Gastrocnemius medialis (tissue), 4 donors: Measurements from ENCODE around the gene LMO3. TPM values are rescaled to one million over a fixed set of nuclear protein-coding genes. Genes with fewer than 3 reads are reported as not detected.

Experiments
- ATAC-seq, 2 donors: fragments of 150-250 bp; one replicate each; pipeline ENCODE4 v1.9.1; 2016
- DNase-seq, 2 donors: peaks; one replicate each; pipeline ENCODE4 v3.0.0-alpha.2; 2019
- H3K27ac ChIP-seq, 4 donors: fragments of 200-600 bp; sonication (generic); 1 replicate in 1 of 4; 2 replicates in 3 of 4; pipeline ENCODE4 v1.5.1; 2016 to 2018; ENCODE audit warnings: mild to moderate bottlenecking in 2 of 4, moderate library complexity in 1 of 4
- H3K27me3 ChIP-seq, 3 donors: fragments of 200-600 bp; sonication (generic) in 2 of 3; 1 replicate in 1 of 3; 2 replicates in 2 of 3; pipeline versions ENCODE4 v1.5.1 to v1.6.0; 2016 to 2019; ENCODE audit warnings: mild to moderate bottlenecking in 1 of 3, moderate library complexity in 1 of 3
- H3K36me3 ChIP-seq, 2 donors: fragments of 200-600 bp; sonication (generic) in 1 of 2; one replicate each; pipeline ENCODE4 v1.5.1; 2017 to 2018
- H3K4me1 ChIP-seq, 2 donors: fragments of 200-600 bp; sonication (generic) in 1 of 2; one replicate each; pipeline ENCODE4 v1.5.1; 2016 to 2017; ENCODE audit warnings: mild to moderate bottlenecking in 2 of 2
- H3K4me3 ChIP-seq, 4 donors: fragments of 200-600 bp; sonication (generic) in 3 of 4; 1 replicate in 1 of 4; 2 replicates in 3 of 4; pipeline ENCODE4 v1.5.1; 2016 to 2019; ENCODE audit warnings: mild to moderate bottlenecking in 2 of 4
- H3K9me3 ChIP-seq, 3 donors: fragments of 200-600 bp; sonication (generic) in 2 of 3; 1 replicate in 1 of 3; 2 replicates in 2 of 3; pipeline ENCODE4 v1.5.1; 2016 to 2019
- POLR2A ChIP-seq, 2 donors: fragments of 450-650 bp; IDR thresholded peaks; one replicate each; pipeline ENCODE4 v1.6.1; 2017; ENCODE audit warnings: antibody characterized with exemption in 2 of 2, mild to moderate bottlenecking in 2 of 2, moderate library complexity in 2 of 2
- in situ Hi-C, 4 donors: fragments of 200-750 bp; cut with MboI; loops; one replicate each; pipeline versions ENCODE4 v1.15.0 to v1.8.0; 2017; ENCODE audit warnings: low sequenced_read_pairs in 4 of 4
- intact Hi-C: fragments of 100-400 bp; cut with DNase I; formaldehyde crosslinking; loops from one replicate; pipeline ENCODE4 v1.15.1; 2023; ENCODE audit warnings: low total_unique reads
- total RNA-seq, 4 donors: library from RNA; depleted of rRNA; stranded (reverse); fragments of >200 nt; gene quantifications; one replicate each; pipeline versions ENCODE4 v1.1.0 to v1.2.3, GENCODE V29; 2016
- TF ChIP-seq, protein P1 (sequence below), 5 experiments: fragments of 450-650 bp in 3 of 5; fragments of 200-600 bp in 2 of 5; sonication (generic) in 2 of 5; IDR thresholded peaks in 4 of 5; conservative IDR thresholded peaks in 1 of 5; 1 replicate in 4 of 5; 2 replicates in 1 of 5; pipeline ENCODE4 v1.5.1; 2016 to 2019; ENCODE audit warnings: antibody characterized with exemption in 5 of 5, mild to moderate bottlenecking in 3 of 5, moderate library complexity in 3 of 5

LMO3 gene
- total RNA-seq, 4 donors from 2014 or later: 0.81 to 4.6 (median 1.5) TPM

DNA sequence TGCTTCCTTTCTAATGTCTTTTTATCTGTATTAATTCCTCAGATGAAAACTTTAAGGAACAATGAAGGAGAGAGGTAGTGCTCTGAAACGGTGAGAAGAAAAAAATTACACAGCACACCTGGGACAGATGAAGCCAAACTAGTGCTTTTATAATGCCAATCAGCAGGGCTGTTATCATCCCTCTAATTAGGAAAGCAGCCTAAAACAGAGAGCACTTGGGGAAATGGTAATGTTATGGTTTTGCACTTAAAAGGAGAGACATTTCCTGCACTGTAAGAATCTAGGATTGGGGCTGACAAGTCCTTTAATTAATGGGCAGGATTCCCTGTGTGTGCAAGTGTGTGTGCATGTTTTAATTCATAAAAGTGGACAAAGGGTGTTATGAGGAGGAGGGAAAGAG, 4.8 kb upstream of the LMO3 start:
- Histone ChIP-seq H3K36me3 (no peaks in the 10 kb centered on the region), H3K27ac (no peak overlapping the region), H3K9me3 (no peaks in the 10 kb centered on the region), H3K4me3 (no peak overlapping the region), H3K27me3 (peaks cover 29 to 39% (median 30%) of the 10 kb centered on the region in 3 donors), H3K4me1 (peaks cover 0 to 5% of the 10 kb centered on the region in 2 donors)
- TF ChIP-seq, protein P1, sequence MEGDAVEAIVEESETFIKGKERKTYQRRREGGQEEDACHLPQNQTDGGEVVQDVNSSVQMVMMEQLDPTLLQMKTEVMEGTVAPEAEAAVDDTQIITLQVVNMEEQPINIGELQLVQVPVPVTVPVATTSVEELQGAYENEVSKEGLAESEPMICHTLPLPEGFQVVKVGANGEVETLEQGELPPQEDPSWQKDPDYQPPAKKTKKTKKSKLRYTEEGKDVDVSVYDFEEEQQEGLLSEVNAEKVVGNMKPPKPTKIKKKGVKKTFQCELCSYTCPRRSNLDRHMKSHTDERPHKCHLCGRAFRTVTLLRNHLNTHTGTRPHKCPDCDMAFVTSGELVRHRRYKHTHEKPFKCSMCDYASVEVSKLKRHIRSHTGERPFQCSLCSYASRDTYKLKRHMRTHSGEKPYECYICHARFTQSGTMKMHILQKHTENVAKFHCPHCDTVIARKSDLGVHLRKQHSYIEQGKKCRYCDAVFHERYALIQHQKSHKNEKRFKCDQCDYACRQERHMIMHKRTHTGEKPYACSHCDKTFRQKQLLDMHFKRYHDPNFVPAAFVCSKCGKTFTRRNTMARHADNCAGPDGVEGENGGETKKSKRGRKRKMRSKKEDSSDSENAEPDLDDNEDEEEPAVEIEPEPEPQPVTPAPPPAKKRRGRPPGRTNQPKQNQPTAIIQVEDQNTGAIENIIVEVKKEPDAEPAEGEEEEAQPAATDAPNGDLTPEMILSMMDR (IDR thresholded peaks at IDR 0.05 in 4 of 5, conservative IDR thresholded peaks at IDR 0.05 in 1 of 5): no peak
- no peak for TF ChIP-seq POLR2A (IDR thresholded peaks at IDR 0.05)
- in situ Hi-C loops: no loop called here
- DNase-seq (no peak), ATAC-seq (no peak)
- intact Hi-C loops: no loop called here

DNA sequence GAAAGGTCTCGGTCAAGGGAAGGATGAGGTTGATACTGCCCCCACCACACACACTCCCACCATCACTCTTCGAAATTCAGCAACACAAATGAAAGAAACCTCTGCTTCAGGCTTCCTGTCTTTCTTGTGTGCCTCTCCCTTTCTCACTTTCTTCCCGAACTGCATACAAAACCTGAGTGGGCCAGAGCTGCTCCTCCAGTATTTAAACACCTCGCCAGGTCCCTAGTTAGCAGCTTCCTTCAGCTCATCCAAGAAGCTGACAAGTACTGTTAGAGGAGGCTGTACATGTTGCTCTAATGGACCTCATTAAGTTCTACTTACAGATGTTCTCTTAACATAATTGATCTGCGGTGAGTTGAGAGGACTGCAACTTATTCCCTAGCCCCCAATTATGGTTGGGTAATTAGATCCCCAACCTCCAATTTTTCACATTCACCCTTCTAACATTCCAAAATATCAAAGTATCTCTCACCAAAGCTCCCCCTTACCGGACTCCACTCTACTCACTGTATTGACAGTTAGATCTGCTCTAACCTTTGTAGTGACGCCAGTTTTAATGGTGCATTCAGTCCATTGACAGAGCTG, 4.1 kb upstream of the LMO3 start:
- Histone ChIP-seq H3K9me3 (no peaks in the 10 kb centered on the region), H3K4me3 (no peak overlapping the region), H3K27me3 (peaks cover 34 to 42% (median 35%) of the 10 kb centered on the region in 3 donors), H3K4me1 (peaks cover 0 to 5% of the 10 kb centered on the region in 2 donors), H3K27ac (no peak overlapping the region), H3K36me3 (no peaks in the 10 kb centered on the region)
- intact Hi-C loops (no loop called here), in situ Hi-C loops (no loop called here)
- TF ChIP-seq, protein P1 (IDR thresholded peaks at IDR 0.05 in 4 of 5, conservative IDR thresholded peaks at IDR 0.05 in 1 of 5): no peak
- ATAC-seq: no peak
- DNase-seq: no peak

DNA sequence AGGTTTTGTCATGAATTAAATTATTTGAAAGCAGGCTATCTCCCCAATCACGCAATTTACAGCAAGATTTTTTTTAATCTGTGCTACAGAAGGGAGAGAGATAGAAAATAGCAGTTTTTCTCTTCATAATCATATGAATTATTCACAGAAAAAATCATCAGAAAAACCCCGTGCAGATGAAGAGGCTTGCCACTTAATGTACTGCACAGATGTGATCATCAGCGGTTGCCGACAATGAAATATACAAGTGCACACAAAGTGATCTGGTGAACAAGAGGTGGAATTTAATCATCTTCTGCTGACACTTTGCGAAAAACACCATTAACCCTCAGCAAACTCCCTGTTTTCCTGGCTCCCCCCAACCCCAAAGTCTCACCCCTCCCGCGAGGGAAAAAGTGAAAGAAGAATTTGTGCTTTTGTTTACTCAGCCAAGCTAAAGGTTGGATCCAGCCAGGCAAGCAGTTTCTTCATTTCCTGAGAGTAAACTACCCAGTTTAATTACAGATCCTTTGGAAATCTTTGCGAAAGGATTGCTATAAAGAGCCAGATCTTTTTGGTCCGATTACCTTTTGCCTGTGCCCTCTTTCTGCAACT, 3.1 kb upstream of the LMO3 start:
- ATAC-seq: no peak
- TF ChIP-seq, protein P1 (IDR thresholded peaks at IDR 0.05 in 4 of 5, conservative IDR thresholded peaks at IDR 0.05 in 1 of 5): no peak
- TF ChIP-seq POLR2A (IDR thresholded peaks at IDR 0.05): no peak
- intact Hi-C loops (no loop called here), in situ Hi-C loops (no loop called here)
- no peak for DNase-seq
- no peak overlapping the region for H3K27ac ChIP-seq
- no peak overlapping the region for H3K4me3 ChIP-seq
- H3K27me3 ChIP-seq: peaks cover 34 to 42% (median 41%) of the 10 kb centered on the region in 3 donors
- peaks cover 0 to 5% of the 10 kb centered on the region in 2 donors for H3K4me1 ChIP-seq
- no peaks in the 10 kb centered on the region for H3K36me3 ChIP-seq
- no peaks in the 10 kb centered on the region for H3K9me3 ChIP-seq

DNA sequence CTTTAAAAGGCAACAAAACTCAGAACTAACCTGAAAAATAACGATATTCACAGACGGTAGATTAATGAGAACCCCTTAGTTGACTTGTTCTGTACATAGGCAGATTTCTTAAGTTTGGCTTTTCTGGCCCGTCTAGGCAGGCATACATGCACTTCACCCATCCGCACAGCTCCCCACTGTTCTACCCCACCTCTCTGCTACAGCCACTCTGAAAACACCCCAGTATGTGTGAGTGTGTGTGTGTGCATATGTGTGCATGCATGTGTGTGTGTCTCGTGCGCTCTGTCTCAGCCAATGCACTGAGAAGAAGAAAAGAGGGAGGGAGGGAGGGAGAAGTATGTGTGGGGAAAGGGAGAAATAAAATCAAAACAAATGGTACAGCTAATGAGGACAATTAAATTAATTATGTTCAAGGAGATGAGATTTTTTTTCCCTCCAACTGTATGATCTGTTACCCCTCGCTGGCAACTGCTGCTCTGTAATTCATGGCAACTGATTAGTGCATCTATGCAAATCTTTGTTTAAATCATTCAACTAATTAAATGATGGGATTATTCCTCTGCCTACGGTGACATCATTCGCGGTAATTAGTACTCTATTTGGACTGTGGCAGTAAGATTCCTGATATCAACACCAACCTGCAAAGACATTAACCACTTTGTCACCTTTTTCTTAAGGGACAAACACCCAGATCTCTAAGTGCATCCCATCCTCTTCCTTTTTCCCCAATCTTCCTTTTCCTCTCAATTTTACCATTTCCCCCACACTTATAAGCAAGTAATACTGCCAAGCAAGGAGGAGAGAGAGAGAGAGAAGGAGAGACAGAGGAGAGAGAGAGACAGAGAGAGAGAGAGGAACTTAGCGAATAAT, 2.2 kb upstream of the LMO3 start:
- intact Hi-C loops (no loop called here), in situ Hi-C loops (no loop called here)
- TF ChIP-seq, protein P1 (IDR thresholded peaks at IDR 0.05 in 4 of 5, conservative IDR thresholded peaks at IDR 0.05 in 1 of 5): no peak
- TF ChIP-seq POLR2A (IDR thresholded peaks at IDR 0.05): no peak
- DNase-seq: no peak
- Histone ChIP-seq H3K36me3 (no peaks in the 10 kb centered on the region), H3K27me3 (peaks cover 34 to 42% (median 41%) of the 10 kb centered on the region in 3 donors), H3K27ac (no peak overlapping the region), H3K9me3 (no peaks in the 10 kb centered on the region), H3K4me1 (peaks cover 0 to 5% of the 10 kb centered on the region in 2 donors), H3K4me3 (no peak overlapping the region)
- no peak for ATAC-seq
